HEK293T (cell line): ENCODE data around the gene RNF144A.

Source experiments
- CTCF ChIA-PET: fragments of 350-600 bp; formaldehyde crosslinking; extraction: SDS; loops from one replicate; lab custom pipeline; 2021; ENCODE audit warnings: antibody characterized with exemption, inconsistent platforms; lab: Yijun Ruan, JAX
- POLR2A ChIA-PET: fragments of 350-600 bp; formaldehyde crosslinking; extraction: SDS; loops from one replicate; lab custom pipeline; 2020; ENCODE audit warnings: antibody characterized with exemption, inconsistent platforms; lab: Yijun Ruan, JAX
- DNase-seq: peaks from one replicate; pipeline ENCODE4 v3.0.0; 2012; ENCODE audit warnings: mixed read lengths; ENCODE audit errors: extremely low spot score
- ARNT ChIP-seq: fragments of 450-650 bp; IDR thresholded peaks from 2 replicates; pipeline ENCODE4 v1.6.1; 2017; ENCODE audit warnings: mild to moderate bottlenecking
- BHLHE40 ChIP-seq: fragments of 450-650 bp; IDR thresholded peaks from 2 replicates; pipeline ENCODE4 v1.6.1; 2016; ENCODE audit warnings: mild to moderate bottlenecking, moderate library complexity, borderline replicate concordance
- CTBP1 ChIP-seq: fragments of 450-650 bp; IDR thresholded peaks from 2 replicates; pipeline ENCODE4 v1.6.1; 2016; ENCODE audit warnings: borderline replicate concordance
- ELF4 ChIP-seq: fragments of 450-650 bp; IDR thresholded peaks from 2 replicates; pipeline ENCODE4 v1.6.1; 2017; ENCODE audit warnings: antibody characterized with exemption
- FOXA1 ChIP-seq: fragments of 450-650 bp; IDR thresholded peaks from 2 replicates; pipeline ENCODE4 v1.6.1; 2016; ENCODE audit warnings: mild to moderate bottlenecking
- FOXK2 ChIP-seq: fragments of 450-650 bp; IDR thresholded peaks from 2 replicates; pipeline ENCODE4 v1.6.1; 2016; ENCODE audit warnings: mild to moderate bottlenecking
- FOXM1 ChIP-seq: fragments of 450-650 bp; IDR thresholded peaks from 2 replicates; pipeline ENCODE4 v1.6.1; 2017; ENCODE audit warnings: mild to moderate bottlenecking, borderline replicate concordance
- HDGF ChIP-seq: fragments of 450-650 bp; IDR thresholded peaks from 2 replicates; pipeline ENCODE4 v1.6.1; 2017; ENCODE audit warnings: antibody characterized with exemption, borderline replicate concordance
- L3MBTL2 ChIP-seq: fragments of 450-650 bp; conservative IDR thresholded peaks from 2 replicates; pipeline ENCODE4 v1.6.1; 2016; ENCODE audit warnings: mild to moderate bottlenecking
- LEF1 ChIP-seq: fragments of 450-650 bp; IDR thresholded peaks from 2 replicates; pipeline ENCODE4 v1.6.1; 2017; ENCODE audit warnings: mild to moderate bottlenecking, borderline replicate concordance
- NFRKB ChIP-seq: fragments of 450-650 bp; IDR thresholded peaks from 2 replicates; pipeline ENCODE4 v1.6.1; 2016; ENCODE audit warnings: mild to moderate bottlenecking, moderate library complexity
- SP1 ChIP-seq: fragments of 450-650 bp; IDR thresholded peaks from 2 replicates; pipeline ENCODE4 v1.6.1; 2017
- SUZ12 ChIP-seq: fragments of 450-650 bp; IDR thresholded peaks from 2 replicates; pipeline ENCODE4 v1.6.1; 2016; ENCODE audit warnings: mild to moderate bottlenecking
- TARDBP ChIP-seq: fragments of 450-650 bp; IDR thresholded peaks from 2 replicates; pipeline ENCODE4 v1.6.1; 2016
- ZNF384 ChIP-seq: fragments of 450-650 bp; IDR thresholded peaks from 2 replicates; pipeline ENCODE4 v1.6.1; 2016
- TF ChIP-seq, protein P1 (sequence below): fragments of 450-650 bp; IDR thresholded peaks from 2 replicates; pipeline ENCODE4 v1.6.1; 2016

The RNF144A gene

DNA sequence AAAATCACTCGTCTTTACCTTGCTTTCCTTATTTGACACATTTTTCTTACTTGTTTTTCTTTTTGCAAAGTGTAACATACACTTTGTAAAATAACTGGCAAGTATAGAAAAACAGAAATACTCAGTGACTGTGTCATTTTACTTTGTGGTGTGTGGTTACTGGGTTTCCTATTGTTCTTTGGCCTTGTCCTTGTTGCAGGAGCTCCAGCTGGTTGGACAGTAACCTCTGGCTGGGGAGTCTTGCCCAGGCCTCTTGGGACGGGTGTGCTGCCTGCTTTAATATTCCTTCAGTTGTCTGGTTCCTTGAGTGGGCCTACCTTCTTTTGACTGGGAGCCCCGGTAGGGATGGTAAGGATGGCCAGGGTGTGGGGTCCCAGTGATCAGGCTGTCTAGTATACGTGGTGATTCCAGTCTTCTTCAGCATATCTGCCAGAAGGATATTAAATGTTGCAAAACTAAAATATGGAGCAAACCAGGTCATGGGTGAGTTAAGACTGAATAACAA is 53.8 kb downstream of the RNF144A start:
- ChIA-PET POLR2A (no interaction called here), CTCF (no interaction called here)
- DNase-seq = no peak
- TF ChIP-seq, protein P1, sequence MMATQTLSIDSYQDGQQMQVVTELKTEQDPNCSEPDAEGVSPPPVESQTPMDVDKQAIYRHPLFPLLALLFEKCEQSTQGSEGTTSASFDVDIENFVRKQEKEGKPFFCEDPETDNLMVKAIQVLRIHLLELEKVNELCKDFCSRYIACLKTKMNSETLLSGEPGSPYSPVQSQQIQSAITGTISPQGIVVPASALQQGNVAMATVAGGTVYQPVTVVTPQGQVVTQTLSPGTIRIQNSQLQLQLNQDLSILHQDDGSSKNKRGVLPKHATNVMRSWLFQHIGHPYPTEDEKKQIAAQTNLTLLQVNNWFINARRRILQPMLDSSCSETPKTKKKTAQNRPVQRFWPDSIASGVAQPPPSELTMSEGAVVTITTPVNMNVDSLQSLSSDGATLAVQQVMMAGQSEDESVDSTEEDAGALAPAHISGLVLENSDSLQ = no peak
- TF ChIP-seq FOXM1 (no peak), FOXA1 (no peak), ZNF384 (no peak), FOXK2 (no peak), ELF4 (no peak), ARNT (no peak), L3MBTL2 (no peak), HDGF (no peak), BHLHE40 (no peak), SUZ12 (no peak), SP1 (no peak), LEF1 (no peak), TARDBP (no peak), CTBP1 (no peak), NFRKB (no peak)

DNA sequence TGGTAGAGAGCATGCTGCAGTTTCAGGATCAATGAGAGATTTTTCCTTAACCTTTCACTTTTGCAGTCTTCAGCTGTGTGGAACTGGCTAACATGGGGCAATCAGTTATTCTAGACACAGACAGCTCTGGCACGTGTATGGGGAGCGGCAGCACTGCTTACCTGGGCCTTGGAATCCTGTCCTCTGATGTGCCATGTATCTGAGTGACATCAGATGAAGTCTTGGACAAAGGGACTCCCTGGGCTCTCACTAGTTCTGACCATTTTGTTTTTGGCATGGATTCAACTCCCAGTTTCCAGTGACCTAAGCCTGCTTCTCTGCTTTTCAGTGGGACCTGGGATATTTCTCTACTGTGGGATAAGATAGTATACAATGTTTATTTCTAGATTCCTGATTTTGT is 54.3 kb downstream of the RNF144A start:
- TF ChIP-seq BHLHE40 (no peak), TARDBP (no peak)
- ChIA-PET CTCF (no interaction called here), POLR2A (no interaction called here)
- DNase-seq = no peak

DNA sequence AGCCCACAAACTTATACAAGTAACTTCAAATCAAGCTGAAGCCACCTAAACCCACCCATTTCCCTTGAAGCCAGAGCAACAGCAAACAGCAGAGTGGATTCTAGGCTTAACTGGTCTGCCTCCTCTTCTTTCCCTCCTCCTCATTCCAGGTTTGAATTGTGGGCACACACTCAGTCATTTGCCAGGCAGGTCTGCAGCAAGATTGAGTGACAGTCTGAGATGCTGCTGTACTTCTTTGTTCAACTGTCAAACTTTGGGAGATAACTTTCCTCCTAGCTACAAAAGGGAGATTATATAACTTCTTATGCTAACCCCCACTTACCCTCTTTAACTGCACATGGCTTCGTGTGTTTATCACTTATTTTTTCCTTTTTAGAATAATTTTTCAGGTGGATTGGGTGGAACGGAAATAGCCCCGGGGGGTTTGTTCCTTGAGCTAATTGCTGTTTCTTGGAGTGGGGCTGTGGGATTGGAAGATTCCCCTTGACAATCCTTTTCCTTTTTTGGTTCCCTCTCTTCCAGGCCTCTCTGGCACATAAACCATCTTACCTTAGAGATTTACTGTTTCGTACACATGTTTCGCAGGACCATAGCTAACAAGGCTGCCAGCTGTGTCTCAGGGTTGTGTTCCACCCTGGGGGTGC is 55.0 kb downstream of the RNF144A start:
- DNase-seq = no peak
- no peak for TF ChIP-seq LEF1
- TF ChIP-seq HDGF = no peak
- no peak for TF ChIP-seq SUZ12
- no peak for TF ChIP-seq BHLHE40
- TF ChIP-seq TARDBP = no peak
- no peak for TF ChIP-seq ZNF384
- TF ChIP-seq CTBP1 = no peak
- no peak for TF ChIP-seq FOXK2
- TF ChIP-seq FOXM1 = no peak
- TF ChIP-seq, protein P1 = no peak
- TF ChIP-seq FOXA1 = no peak
- no peak for TF ChIP-seq ELF4
- TF ChIP-seq L3MBTL2 = no peak
- no peak for TF ChIP-seq NFRKB
- TF ChIP-seq SP1 = no peak
- ChIA-PET CTCF (no interaction called here), POLR2A (no interaction called here)

DNA sequence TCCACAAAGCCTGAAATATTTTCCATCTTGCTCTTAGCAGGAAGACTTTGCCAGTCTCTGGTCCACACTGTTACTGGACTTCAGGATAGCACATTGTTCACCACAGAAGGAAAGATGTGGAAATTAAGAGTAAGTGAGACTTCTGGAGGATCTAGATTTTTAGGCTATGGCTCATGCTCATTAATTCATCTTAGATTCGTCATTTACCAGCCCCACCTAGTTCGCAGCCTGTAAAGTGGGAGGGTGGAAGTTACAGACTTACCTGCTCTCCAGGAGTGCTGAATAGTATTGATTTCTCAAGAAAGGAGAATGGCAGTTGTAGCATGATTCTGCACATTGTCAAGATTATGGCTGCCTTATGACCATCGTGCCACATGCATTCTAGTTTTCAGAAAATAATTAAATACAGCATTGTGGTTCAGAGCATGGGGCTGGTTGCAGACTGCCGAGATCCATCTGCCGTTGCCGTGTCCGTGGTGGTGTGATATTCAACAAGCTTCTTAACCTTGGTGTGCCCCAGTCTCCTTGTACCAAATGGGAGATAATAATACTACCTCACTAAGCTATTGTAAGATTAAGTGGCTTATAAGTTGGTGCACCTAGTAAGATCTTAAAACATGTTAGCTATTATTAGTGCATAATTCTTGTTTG is 56.8 kb downstream of the RNF144A start:
- ChIA-PET CTCF (no interaction called here), POLR2A (no interaction called here)
- TF ChIP-seq TARDBP = no peak
- no peak for TF ChIP-seq LEF1
- no peak for TF ChIP-seq FOXM1
- no peak for TF ChIP-seq CTBP1
- no peak for TF ChIP-seq SUZ12
- TF ChIP-seq NFRKB = no peak
- TF ChIP-seq SP1 = no peak
- TF ChIP-seq BHLHE40 = no peak
- TF ChIP-seq FOXA1 = no peak
- TF ChIP-seq ARNT = no peak
- no peak for DNase-seq

DNA sequence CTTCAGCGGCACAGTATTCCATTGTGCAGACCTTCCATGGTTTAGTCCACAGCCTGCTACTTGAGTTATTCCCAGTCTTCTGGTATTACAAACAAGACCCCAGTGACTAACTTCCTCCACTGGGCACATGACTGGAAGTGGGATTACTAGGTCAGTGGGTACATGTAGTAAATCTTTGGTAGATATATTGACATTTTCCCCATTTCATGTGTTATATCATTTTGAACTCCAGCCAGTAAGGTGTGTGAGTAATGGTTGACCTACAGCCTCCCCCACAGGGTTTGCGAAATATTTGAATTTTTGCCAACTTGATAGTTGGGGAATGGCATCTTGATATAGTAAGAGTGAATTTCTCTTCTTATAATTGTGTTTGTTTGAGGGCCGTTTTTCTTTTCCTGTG is 58.8 kb downstream of the RNF144A start:
- POLR2A ChIA-PET = no interaction called here
- CTCF ChIA-PET = no interaction called here
- TF ChIP-seq ARNT (no peak), SUZ12 (no peak), ZNF384 (no peak), FOXK2 (no peak), TARDBP (no peak)
- no peak for DNase-seq

DNA sequence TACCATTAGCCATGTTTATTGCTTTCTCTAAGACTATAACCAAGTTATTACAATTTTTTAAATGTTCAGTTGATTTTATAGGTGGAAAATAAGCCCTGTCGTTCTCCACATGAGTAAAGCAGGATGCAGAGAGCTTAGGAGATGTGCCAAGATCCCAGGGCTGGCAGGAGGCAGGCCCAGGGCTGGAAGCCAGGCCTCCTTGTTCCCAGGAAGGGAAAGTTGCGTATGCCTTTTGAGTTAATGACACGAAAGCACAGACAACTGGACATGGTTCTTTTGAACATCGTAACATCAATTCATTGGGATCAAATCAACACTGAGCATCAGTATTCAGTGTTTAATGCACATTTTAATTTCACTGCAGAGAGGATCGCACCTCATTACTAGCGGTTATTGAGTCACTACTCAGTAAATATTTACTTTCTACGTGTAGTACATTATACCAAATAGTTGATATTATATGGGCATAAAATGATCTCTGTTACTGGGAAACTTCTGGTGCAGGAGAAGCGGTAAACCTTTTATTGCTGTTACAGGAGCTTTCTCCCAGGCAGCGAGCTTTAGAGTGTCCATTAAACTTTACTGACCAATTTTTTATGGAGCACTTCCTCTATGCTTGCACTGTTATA is 60.0 kb downstream of the RNF144A start:
- ChIA-PET POLR2A (no interaction called here), CTCF (no interaction called here)

More for the DNA sequence above, 60.0 kb downstream of the RNF144A start:
- TF ChIP-seq FOXA1 (no peak), TARDBP (no peak), SUZ12 (no peak), LEF1 (no peak), SP1 (no peak), NFRKB (no peak), ARNT (no peak), ZNF384 (no peak), ELF4 (no peak), FOXK2 (no peak), CTBP1 (no peak), BHLHE40 (no peak), FOXM1 (no peak), HDGF (no peak), L3MBTL2 (no peak)
- TF ChIP-seq, protein P1 = no peak
- no peak for DNase-seq
